Ishikawa (cell line): Measurements from ENCODE around the gene TOP2B.

Source experiments
- CEBPB ChIP-seq: IDR thresholded peaks from 2 replicates; pipeline ENCODE4 v1.6.1; 2012
- CREB1 ChIP-seq: IDR thresholded peaks from 2 replicates; pipeline ENCODE4 v1.6.1; 2012; ENCODE audit warnings: low read depth
- EGR1 ChIP-seq: IDR thresholded peaks from 2 replicates; pipeline ENCODE4 v1.6.1; 2012
- EP300 ChIP-seq: IDR thresholded peaks from 2 replicates; pipeline ENCODE4 v1.6.1; 2012; ENCODE audit warnings: borderline replicate concordance
- FOXM1 ChIP-seq: IDR thresholded peaks from 2 replicates; pipeline ENCODE4 v1.6.1; 2012; ENCODE audit warnings: low read depth, borderline replicate concordance
- MAX ChIP-seq: IDR thresholded peaks from 2 replicates; pipeline ENCODE4 v1.6.1; 2012
- NFIC ChIP-seq: IDR thresholded peaks from 2 replicates; pipeline ENCODE4 v1.6.1; 2012
- RAD21 ChIP-seq: IDR thresholded peaks from 2 replicates; pipeline ENCODE4 v1.6.1; 2012; ENCODE audit warnings: low read depth
- REST ChIP-seq: IDR thresholded peaks from 2 replicates; pipeline ENCODE4 v1.6.1; 2012; ENCODE audit warnings: low read depth, mild to moderate bottlenecking
- TAF1 ChIP-seq: IDR thresholded peaks from 2 replicates; pipeline ENCODE4 v1.6.1; 2012; ENCODE audit warnings: low read depth, mild to moderate bottlenecking
- TCF12 ChIP-seq: IDR thresholded peaks from 2 replicates; pipeline ENCODE4 v1.6.1; 2012; ENCODE audit warnings: low read depth
- TEAD4 ChIP-seq: IDR thresholded peaks from 2 replicates; pipeline ENCODE4 v1.6.1; 2012
- USF1 ChIP-seq: IDR thresholded peaks from 2 replicates; pipeline ENCODE4 v1.6.1; 2012
- YY1 ChIP-seq: IDR thresholded peaks from 2 replicates; pipeline ENCODE4 v1.6.1; 2012; ENCODE audit warnings: low read depth
- ZBTB7A ChIP-seq: IDR thresholded peaks from 2 replicates; pipeline ENCODE4 v1.6.1; 2012; ENCODE audit warnings: low read depth

TOP2B gene

GRCh38 chr3:25683882-25684281 lies 19.2 kb upstream of the TOP2B start:
- TF ChIP-seq ZBTB7A = no peak
- TF ChIP-seq CEBPB = no peak
- no peak for TF ChIP-seq TCF12
- TF ChIP-seq MAX = no peak
- TF ChIP-seq YY1 = no peak
- TF ChIP-seq TAF1 = no peak
- TF ChIP-seq TEAD4 = no peak
- no peak for TF ChIP-seq FOXM1
- no peak for TF ChIP-seq REST
- TF ChIP-seq CREB1 = no peak
- TF ChIP-seq NFIC = no peak
- TF ChIP-seq EP300 = no peak
- no peak for TF ChIP-seq EGR1
- no peak for TF ChIP-seq USF1
- no peak for TF ChIP-seq RAD21

GRCh38 chr3:25683410-25683809 lies 18.7 kb upstream of the TOP2B start:
- TF ChIP-seq ZBTB7A (no peak), EGR1 (no peak)

- TF ChIP-seq EGR1 = no peak
- TF ChIP-seq TCF12 = no peak
- TF ChIP-seq USF1 = no peak
- no peak for TF ChIP-seq REST
- no peak for TF ChIP-seq RAD21
- no peak for TF ChIP-seq NFIC
- no peak for TF ChIP-seq TEAD4
- no peak for TF ChIP-seq CREB1
- TF ChIP-seq MAX = no peak
- no peak for TF ChIP-seq FOXM1
These were observed 15.1 kb upstream of the TOP2B start for GRCh38 chr3:25679642-25680302.

GRCh38 chr3:25679166-25679565 lies 14.5 kb upstream of the TOP2B start:
- no peak for TF ChIP-seq MAX
- TF ChIP-seq ZBTB7A = no peak
- no peak for TF ChIP-seq CREB1
- no peak for TF ChIP-seq EP300
- TF ChIP-seq TEAD4 = no peak
- TF ChIP-seq TCF12 = no peak
- TF ChIP-seq REST = no peak
- no peak for TF ChIP-seq NFIC
- TF ChIP-seq YY1 = no peak
- no peak for TF ChIP-seq FOXM1
- TF ChIP-seq USF1 = no peak
- TF ChIP-seq EGR1 = no peak
- no peak for TF ChIP-seq CEBPB
